ENCODE measurements around the gene POLDIP2. TPM values are rescaled to one million over a fixed set of nuclear protein-coding genes. Genes with fewer than 3 reads are reported as not detected.

POLDIP2 gene
- total and polyA plus RNA-seq, 2 of the 13 experiments (the other 11 are each of a cell fraction or from before 2014, with no cell fraction given), result 85.9 to 114 TPM

GRCh38 chr17:28318759-28319597 is 38.3 kb downstream of the POLDIP2 start, which contains the start of gene TMEM97 (continued):
- TF ChIP-seq SKIL (CRISPR knock-in tag; IDR thresholded peaks at IDR 0.05; ENCODE audit: borderline replicate concordance) (0 out of 2 replicates have a peak, but pooled peaks have one; percentile 14), FOXK1 (CRISPR knock-in tag; IDR thresholded peaks at IDR 0.05; ENCODE audit: borderline replicate concordance, low read depth) (no peak), SP5 (CRISPR knock-in tag; IDR thresholded peaks at IDR 0.05; ENCODE audit: borderline replicate concordance, low read depth) (no peak), SPEN (CRISPR knock-in tag; IDR thresholded peaks at IDR 0.05; ENCODE audit: low read depth) (peak; percentile 73; the same call in 1 of the 2 replicates), ZNF501 (CRISPR knock-in tag; IDR thresholded peaks at IDR 0.05) (peak; percentile 52; the same call in 1 of the 2 replicates), ZNF709 (CRISPR knock-in tag; IDR thresholded peaks at IDR 0.05) (0 out of 2 replicates have a peak, but pooled peaks have one; percentile 27), ZNF558 (CRISPR knock-in tag; IDR thresholded peaks at IDR 0.05; ENCODE audit: borderline replicate concordance) (peak; percentile 80; the same call in 1 of the 2 replicates), ZNF83 (CRISPR knock-in tag; IDR thresholded peaks at IDR 0.05; ENCODE audit: borderline replicate concordance) (0 out of 2 replicates have a peak, but pooled peaks have one; percentile 87), KAT7 (CRISPR knock-in tag; IDR thresholded peaks at IDR 0.05; ENCODE audit: borderline replicate concordance) (peak; percentile 41; the same call in 1 of the 2 replicates), NFE2L1 (CRISPR knock-in tag; IDR thresholded peaks at IDR 0.05; ENCODE audit: borderline replicate concordance) (no peak; the same call in 1 of the 2 replicates), HDAC1 (CRISPR knock-in tag; IDR thresholded peaks at IDR 0.05) (peak; percentile 90), ZNF12 (CRISPR knock-in tag; IDR thresholded peaks at IDR 0.05) (no peak), ZNF124 (CRISPR knock-in tag; IDR thresholded peaks at IDR 0.05) (no peak), HNRNPLL (IDR thresholded peaks at IDR 0.05; ENCODE audit: low read depth, low read length, poor library complexity, severe bottlenecking) (peak; percentile 80), CENPX (CRISPR knock-in tag; IDR thresholded peaks at IDR 0.05) (no peak), KDM5B (CRISPR knock-in tag; IDR thresholded peaks at IDR 0.05; ENCODE audit: borderline replicate concordance) (peak; percentile 77; the same call in 1 of the 2 replicates)
- TF ChIP-seq, protein P1, sequence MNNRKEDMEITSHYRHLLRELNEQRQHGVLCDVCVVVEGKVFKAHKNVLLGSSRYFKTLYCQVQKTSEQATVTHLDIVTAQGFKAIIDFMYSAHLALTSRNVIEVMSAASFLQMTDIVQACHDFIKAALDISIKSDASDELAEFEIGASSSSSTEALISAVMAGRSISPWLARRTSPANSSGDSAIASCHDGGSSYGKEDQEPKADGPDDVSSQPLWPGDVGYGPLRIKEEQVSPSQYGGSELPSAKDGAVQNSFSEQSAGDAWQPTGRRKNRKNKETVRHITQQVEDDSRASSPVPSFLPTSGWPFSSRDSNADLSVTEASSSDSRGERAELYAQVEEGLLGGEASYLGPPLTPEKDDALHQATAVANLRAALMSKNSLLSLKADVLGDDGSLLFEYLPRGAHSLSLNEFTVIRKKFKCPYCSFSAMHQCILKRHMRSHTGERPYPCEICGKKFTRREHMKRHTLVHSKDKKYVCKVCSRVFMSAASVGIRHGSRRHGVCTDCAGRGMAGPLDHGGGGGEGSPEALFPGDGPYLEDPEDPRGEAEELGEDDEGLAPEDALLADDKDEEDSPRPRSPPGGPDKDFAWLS (CRISPR knock-in tag; IDR thresholded peaks at IDR 0.05; ENCODE audit: borderline replicate concordance), result no peak
- TF ChIP-seq, protein P2, sequence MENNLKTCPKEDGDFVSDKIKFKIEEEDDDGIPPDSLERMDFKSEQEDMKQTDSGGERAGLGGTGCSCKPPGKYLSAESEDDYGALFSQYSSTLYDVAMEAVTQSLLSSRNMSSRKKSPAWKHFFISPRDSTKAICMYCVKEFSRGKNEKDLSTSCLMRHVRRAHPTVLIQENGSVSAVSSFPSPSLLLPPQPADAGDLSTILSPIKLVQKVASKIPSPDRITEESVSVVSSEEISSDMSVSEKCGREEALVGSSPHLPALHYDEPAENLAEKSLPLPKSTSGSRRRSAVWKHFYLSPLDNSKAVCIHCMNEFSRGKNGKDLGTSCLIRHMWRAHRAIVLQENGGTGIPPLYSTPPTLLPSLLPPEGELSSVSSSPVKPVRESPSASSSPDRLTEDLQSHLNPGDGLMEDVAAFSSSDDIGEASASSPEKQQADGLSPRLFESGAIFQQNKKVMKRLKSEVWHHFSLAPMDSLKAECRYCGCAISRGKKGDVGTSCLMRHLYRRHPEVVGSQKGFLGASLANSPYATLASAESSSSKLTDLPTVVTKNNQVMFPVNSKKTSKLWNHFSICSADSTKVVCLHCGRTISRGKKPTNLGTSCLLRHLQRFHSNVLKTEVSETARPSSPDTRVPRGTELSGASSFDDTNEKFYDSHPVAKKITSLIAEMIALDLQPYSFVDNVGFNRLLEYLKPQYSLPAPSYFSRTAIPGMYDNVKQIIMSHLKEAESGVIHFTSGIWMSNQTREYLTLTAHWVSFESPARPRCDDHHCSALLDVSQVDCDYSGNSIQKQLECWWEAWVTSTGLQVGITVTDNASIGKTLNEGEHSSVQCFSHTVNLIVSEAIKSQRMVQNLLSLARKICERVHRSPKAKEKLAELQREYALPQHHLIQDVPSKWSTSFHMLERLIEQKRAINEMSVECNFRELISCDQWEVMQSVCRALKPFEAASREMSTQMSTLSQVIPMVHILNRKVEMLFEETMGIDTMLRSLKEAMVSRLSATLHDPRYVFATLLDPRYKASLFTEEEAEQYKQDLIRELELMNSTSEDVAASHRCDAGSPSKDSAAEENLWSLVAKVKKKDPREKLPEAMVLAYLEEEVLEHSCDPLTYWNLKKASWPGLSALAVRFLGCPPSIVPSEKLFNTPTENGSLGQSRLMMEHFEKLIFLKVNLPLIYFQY (CRISPR knock-in tag; IDR thresholded peaks at IDR 0.05; ENCODE audit: borderline replicate concordance), result no peak
- TF ChIP-seq, protein P3, sequence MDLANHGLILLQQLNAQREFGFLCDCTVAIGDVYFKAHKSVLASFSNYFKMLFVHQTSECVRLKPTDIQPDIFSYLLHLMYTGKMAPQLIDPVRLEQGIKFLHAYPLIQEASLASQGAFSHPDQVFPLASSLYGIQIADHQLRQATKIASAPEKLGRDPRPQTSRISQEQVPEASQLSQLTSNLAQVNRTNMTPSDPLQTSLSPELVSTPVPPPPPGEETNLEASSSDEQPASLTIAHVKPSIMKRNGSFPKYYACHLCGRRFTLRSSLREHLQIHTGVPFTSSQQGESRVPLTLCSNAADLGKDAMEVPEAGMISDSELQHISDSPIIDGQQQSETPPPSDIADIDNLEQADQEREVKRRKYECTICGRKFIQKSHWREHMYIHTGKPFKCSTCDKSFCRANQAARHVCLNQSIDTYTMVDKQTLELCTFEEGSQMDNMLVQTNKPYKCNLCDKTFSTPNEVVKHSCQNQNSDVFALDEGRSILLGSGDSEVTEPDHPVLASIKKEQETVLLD (CRISPR knock-in tag; IDR thresholded peaks at IDR 0.05; ENCODE audit: low read depth), result no peak
